Left colon (tissue), 2 donors: ENCODE results near the gene SLC9C1. TPM values are rescaled to one million over a fixed set of nuclear protein-coding genes. Genes with fewer than 3 reads are reported as not detected.
A peak's percentile ranks its signal among the peaks of the same experiment; 100 is the strongest.
"Not testable (repeated sequence)": the region's sequence is repeated elsewhere in the genome, so short reads cannot be mapped to it uniquely, and the experiment has no call there.

Source experiments
- ATAC-seq: fragments of 200-7000 bp; cut with Tn5 transposase; one replicate; pipeline ENCODE4 v1.9.1; 2020; ENCODE audit warnings: mild to moderate bottlenecking, moderate library complexity
- DNase-seq, 2 donors: peaks; one replicate each; pipeline ENCODE4 v3.0.0-alpha.2; 2020
- intact Hi-C, 2 donors: fragments of 100-400 bp; cut with DNase I in 1 of 2; cut with micrococcal nuclease in 1 of 2; formaldehyde crosslinking; loops; one replicate each; pipeline versions ENCODE4 v1.11.2 to v1.14.0; 2022; cut with DNase I, micrococcal nuclease
- total RNA-seq, 2 donors: library from RNA; stranded (reverse); fragmentation: NEBNext Ultra II Directional; extraction: Animal tissue kit (Norgen Biotek cat#: 25700); gene quantifications; one replicate each; pipeline ENCODE4 v1.2.1, GENCODE V29; 2021
- donor health status: DM: no; HTN: no; CAD: no.
- donor health status: DM: yes; HTN: yes; CAD: no.

Gene SLC9C1
- total RNA-seq, 2 donors from 2014 or later = 0.43 to 0.45 TPM

DNA sequence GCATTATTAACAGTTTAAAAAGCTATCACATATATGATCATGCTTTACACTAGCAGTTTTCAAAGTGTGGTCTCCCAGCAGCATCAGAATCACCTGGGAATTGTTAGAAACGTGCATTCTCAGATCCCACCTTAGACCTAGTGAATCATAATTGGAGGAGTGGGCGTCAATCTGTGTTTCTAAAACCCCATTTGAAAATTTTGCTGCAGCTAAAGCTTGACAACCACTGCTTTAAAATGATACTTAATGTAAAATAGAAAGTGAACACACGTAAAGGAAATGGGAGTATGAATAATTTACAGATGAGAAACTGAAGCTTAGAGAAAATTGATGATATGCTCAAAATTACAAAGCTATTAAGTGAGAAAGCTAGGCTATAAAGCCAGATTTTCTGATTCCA is 62.3 kb downstream of the SLC9C1 start:
- ATAC-seq (no peak), DNase-seq (no peak)
- intact Hi-C loops = no loop called here

DNA sequence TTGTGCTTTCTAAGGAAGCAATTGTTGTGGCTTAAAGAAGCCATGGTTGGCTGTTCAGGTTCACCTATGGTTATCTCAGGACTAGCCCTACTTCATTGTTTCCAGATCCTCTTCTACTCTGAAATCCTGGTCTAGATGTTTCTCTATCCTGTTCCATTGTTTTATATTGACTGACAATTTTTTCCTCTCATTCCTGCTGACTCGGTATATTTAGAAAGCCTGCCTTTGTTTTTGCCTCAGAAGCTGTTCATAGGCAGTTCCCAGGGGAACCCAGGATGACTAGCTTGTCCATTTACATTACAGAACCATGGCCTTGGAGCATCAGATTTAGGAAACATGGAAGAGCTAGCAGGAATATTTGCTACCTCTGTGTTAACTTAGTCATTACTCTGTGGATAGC is 64.0 kb downstream of the SLC9C1 start:
- intact Hi-C loops = no loop called here
- ATAC-seq = no peak

DNA sequence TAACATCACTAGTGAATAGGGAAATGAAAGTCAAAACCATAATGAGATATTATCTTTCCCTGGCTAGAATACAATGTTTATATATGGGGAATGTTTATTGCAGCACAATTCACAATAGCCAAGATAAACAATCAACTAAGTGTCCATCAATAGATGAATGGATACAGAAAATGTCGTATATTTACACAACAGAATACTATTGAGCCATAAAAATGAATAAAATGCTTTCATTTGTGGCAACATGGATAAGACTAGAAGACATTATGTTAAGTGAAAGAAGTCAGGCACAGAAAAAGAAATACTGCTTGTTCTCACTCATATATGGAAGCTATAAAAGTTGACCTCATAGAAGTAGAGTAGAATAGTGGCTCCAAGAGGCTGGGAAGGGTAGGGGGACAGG is 65.2 kb downstream of the SLC9C1 start:
- intact Hi-C loops = no loop called here
- DNase-seq = no peak
- ATAC-seq = no peak

More for the DNA sequence above, 64.0 kb downstream of the SLC9C1 start:
- no peak for DNase-seq

DNA sequence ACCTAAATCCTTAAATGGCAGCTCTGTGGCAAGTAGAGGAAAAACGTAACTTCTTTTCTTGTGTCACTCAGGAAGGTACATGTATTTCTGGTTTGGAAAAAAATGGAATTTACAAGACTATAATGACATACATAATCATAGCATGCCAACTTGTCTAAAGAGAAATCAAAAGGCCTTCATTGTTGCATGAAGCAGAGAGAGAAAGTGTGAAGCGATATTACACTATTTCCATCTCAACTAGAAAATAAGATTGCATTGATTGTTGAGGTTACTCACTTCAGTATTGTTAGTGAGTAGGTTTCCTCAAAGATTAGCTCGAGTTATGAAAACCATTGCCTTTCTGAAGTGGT is 93.7 kb downstream of the SLC9C1 start:
- ATAC-seq = no peak
- DNase-seq = no peak
- intact Hi-C loops = no loop called here

DNA sequence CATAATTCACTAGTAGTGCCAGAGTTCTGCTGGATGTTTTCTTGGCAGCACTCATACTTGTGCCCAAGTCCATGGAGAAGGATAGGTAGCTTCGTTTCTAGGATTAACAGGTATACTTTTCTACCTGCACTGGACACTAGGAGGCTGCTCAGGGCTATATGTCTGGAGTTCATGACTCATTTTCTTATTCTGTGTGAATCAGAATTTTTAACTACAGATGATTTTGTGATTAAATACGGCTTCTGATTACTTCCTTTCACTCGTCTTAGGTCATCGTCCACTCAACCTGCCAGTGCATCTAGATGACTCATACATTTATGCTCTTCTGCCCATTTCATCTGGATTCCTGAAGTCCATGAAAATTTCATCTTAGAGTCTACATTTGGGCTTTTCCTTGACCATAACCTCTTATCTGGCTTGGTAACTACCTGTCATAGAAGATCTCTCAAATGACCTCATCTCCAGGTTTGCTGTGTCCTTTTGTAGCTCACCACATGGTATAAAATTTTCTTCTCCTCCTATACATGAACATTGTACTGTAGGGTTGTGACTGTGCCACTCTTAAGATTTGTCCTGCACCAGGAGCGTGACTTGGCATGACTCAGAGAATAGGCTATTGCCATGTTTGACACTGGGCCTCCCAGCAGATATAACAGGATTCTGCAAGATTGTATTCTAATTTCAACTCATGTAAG is 94.2 kb downstream of the SLC9C1 start:
- intact Hi-C loops = no loop called here
- no peak for DNase-seq
- peak; percentile 84 for ATAC-seq

DNA sequence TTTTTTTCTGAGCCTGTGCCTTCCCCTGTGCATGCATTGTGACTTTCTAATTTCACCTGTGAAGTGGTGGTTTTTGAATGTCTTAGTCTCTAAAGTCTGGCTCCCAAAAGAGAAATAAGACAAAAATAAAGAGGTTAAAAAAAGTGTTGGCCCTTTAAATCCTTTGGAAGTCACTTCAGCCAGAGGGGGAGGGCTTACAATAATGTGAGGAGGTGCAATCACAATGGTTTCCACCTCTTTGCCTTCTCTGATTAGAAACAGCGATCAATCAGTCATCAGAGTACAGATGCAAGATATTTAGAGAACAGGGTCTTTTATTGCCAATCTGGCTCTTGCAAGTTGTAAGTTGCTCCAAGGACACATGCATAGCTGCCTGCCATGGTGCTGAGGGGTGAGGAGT is 96.9 kb downstream of the SLC9C1 start:
- intact Hi-C loops = no loop called here
- DNase-seq = no peak
- ATAC-seq = no peak

DNA sequence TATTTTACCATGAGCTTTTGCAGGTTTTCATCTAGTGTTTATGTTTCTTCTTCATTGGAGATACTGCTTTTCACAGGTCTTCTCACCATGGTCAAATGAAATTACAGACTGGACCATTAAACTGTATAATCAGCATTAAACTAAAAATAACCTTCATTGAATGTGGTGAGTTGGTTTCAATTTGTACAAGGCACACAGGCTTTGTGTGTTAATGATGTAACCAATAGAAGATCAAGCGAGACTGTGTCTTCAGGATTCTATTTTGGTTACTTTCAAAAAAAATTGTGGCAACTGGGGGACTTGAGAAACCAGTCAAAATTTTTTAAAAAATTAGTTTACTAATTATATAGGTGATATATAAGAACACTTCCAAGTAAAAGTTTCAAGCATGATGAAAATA is 106.7 kb downstream of the SLC9C1 start:
- intact Hi-C loops = no loop called here
- DNase-seq (no peak), ATAC-seq (no peak)

DNA sequence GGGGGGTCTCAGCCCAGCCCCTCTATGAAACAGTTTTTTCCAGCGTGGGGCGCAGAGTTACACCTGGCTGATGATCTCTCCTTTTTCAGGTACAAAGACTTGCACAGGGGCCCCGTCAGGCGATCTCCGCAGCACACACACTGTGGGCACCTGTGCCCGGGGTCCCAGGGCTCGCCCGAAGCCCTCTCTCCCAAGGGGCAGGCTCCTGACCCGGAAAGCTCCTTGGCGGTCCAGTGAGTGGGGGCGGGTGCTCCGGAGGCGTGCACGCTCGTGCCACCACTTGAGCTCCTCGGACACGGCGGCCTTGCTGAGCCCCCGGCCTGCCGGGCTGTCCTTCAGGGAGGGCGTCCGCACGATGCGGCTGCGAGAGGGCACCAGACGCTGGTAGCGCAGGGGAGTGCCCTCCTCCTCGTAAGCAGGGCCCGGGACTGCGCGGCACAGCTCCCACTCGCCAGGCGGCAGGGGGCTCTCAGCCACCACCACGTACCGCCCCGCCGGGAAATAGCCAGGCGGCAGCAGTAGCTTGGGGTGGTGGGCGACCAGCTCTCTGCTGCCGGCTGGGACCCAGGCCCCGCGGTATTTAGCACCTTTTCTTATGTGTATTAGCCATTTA is 108.5 kb downstream of the SLC9C1 start:
- DNase-seq, intact Hi-C loops: not testable (repeated sequence)
- peak; percentile 42 for ATAC-seq

DNA sequence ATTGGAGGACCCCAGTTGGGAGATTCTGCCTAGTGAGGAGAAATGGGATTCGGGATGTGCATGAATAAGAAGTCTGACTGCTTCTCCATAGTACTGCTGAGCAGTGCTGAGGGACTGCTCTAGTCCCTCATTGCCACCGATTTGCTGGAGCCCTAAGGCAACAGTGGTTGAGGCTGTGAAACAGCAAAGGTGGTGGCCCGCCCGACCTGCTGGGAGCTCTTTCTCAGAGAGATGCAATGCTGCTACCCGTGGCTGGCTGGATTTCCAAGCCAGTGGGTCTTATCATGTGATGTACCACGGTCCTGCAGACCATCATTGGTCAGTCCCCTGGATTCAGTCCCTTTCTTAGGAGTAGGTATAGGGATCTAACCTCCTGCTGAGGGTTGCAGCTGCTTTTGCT is 118.4 kb downstream of the SLC9C1 start:
- intact Hi-C loops = no loop called here
- DNase-seq = no peak
- ATAC-seq = no peak

DNA sequence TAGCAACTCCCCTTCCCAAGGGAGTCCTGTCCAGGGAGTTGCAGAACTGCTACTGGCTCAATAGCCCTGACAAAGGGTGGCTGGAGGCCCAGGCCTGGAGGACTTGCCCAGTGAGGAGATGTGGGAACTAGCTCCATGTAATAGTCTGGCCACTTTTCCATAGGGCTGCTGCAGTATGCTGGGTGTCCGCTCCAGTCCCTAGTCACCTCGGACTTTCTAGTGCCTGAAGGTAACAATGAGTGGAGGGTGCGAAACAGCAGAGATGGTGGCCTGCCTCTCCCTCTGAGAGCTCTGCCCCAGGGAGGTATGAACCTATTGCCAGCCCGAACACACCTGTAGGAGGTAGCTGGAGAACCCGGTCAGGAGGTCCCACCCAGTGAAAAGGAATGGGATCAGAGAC is 119.0 kb downstream of the SLC9C1 start:
- DNase-seq (no peak), ATAC-seq (no peak)
- intact Hi-C loops = no loop called here

DNA sequence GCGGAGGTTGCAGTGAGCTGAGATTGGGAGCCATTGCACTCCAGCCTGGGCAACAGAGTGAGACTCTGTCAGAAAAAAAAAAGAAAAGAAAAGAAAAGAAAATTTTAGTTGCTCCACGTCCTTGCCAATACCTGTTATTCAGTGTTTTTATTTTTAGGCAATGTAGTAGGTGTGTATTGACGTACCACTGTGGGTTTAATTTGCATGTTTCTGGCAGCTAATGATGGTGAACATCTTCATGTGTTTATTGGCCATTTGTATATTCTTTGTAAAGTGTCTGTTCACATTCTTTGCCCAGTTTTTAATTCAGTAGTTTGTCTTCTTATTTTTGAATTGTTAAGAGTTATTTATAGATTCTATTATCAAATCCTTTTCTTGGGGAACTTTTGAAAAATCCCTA is 122.9 kb downstream of the SLC9C1 start:
- DNase-seq (no peak), ATAC-seq (no peak)
- intact Hi-C loops = no loop called here

DNA sequence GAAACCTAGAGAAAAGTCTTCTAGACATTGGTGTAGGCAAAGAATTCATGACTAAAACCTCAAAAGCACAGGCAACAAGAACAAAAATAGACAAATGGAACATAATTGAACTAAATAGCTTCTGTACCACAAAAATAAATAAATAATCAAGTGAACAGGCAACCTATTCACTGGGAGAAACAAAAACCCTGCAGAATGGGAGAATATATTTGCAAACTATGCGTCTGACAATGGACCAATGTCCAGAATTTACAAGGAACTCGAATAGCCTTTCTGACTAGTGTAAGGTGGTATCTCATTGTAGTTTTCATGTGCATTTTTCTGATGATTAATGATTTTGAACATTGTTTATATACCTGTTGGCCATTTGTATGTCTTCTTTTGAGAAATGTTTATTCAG is 124.0 kb downstream of the SLC9C1 start:
- intact Hi-C loops = no loop called here
- no peak for ATAC-seq

DNA sequence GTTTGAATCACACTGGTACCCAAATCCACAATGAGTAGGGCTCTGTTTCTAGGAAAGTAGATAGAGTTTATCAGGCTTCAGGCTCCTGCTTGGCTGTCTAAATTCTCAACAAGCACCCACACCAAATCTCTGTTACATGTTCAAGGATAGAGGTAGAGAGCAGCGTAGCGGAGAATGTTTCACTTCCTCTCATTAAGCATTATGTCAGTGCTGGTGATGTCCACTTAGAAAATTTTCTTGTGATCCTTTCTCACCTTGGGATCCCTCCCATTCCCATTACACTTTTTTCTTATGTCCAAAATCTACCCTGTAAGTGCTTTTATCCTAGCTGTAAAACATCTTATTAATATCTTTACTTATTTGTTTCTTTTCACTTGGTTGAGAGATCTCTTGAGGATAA is 126.3 kb downstream of the SLC9C1 start:
- DNase-seq = no peak
- intact Hi-C loops = no loop called here
- no peak for ATAC-seq

More for the DNA sequence above, 124.0 kb downstream of the SLC9C1 start:
- DNase-seq = no peak

DNA sequence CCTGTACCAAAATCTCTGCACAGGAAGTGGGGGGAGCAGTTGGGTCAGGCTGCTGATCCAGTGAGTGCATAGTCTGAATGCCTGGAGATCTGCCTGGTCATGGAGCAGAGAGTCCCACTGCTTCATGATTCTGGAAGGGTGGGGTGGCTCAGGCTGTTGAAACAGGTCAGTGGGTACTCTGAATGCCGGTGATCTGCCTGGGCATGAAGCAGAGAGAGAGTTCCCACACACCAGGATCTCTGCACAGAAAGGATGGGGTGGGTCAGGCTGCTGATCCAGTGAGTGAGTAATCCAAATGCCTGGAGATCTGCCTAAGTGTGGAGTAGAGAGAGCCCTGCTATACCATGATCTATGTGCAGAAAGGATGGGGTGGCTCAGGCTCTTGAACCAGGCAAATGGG is 144.9 kb downstream of the SLC9C1 start:
- intact Hi-C loops = no loop called here
- ATAC-seq (no peak), DNase-seq (no peak)

DNA sequence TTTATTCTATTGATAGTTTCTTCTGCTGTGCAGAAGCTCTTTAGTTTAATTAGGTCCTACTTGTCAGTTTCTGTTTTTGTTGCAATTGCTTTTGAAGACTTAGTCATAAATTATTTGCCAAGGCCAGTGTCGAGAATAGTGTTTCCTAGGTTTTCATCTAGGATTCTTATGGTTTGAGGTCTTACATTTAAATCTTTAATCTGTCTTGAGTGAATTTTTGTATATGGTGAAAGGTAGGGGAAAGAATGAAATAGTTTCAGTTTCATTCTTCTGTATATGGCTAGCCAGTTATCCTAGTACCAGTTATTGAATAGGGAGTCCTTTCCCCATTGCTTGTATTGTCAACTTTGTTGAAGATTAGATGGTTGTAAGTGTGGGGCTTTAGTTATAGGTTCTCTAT is 150.3 kb downstream of the SLC9C1 start:
- DNase-seq = no peak
- no peak for ATAC-seq
- intact Hi-C loops = no loop called here

DNA sequence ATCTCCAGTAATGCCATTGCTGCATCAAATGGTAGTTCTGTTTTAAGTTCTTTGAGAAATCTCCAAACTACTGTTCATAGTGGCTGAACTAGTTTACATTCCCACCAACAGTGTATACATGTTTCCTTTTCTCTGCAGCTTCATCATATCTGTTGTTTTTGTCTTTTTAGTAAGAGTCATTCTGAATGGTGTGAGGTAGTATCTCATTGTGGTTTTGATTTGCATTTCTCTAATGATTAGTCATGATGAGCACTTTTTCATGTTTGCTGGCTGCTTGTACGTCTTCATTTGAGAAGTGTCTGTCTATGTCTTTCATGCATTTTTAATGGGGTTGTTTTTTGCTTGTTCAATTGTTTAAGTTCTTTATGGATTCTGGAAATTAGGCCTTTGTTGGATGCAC is 150.8 kb downstream of the SLC9C1 start:
- no peak for ATAC-seq
- intact Hi-C loops = no loop called here
- no peak for DNase-seq

DNA sequence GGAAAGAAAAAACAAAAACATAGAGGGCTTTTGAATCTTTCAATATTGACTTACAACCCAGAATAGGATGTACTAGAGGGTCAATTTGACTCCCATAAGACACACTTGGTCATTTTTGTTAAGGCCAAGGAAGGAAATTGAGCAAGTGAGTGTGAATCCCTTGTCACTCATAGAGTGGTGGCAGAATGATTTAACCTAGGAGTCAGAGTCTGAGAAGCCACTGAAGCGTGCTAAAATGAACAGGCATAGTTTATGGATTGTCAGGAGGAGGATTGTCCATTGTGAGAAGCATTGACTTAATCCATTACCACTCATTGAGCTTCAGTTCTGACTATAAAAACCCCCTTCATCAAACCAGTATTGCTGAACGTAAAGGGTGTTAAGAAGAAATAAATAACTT is 152.7 kb downstream of the SLC9C1 start:
- DNase-seq = no peak
- intact Hi-C loops = no loop called here
- no peak for ATAC-seq

DNA sequence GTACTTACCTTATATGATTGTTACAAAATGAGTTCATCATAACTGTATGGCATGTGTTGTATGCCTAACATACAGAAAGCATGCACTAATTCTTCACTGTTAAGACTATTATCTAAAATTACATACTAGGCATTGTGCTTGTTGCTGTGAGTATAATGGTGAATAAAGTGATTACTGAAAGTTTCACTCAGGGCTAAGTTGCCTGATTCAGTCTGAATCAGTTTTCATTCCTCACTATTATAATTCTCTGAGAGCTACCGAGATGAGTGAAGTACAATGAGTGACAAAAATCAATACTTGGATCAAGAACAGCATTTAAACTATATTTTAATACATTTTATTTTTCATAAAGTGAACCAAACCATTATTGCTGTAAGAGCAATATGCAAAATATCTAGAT is 153.4 kb downstream of the SLC9C1 start:
- intact Hi-C loops = no loop called here
- DNase-seq = no peak
- no peak for ATAC-seq

DNA sequence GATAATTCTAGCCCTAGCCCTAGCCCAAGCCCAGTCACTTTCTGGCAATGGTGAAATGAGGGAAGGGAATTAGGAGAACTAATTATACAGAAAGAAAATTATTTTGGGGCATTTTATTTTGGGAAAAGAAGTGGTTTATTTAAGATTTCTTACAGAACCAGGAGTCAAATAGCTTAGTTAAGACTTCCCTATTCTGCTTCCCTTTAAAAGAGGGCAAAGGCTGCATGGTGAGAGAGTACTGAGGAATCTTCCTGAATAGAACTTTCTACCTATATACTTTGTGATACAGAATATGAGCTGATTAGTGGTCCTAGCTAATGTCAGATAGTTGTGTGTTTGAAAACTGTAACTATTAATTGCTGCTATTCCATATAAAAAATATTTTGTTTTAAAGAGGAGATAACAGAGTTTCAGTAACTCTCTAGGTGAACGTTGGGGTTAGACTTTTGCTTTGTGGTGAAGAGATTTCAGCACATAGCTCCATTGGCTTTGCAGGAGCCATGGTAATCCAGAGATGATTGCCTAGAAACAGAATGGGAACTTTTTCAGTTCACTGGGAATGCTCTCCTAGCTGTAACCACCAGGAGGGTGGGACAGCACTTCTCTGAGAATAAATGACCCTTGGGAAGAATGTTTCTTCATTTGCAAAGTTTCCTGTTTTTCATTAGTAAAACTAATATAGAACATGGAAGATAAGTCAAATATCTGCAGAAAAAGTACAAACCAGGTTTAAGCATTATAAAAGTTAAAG is 155.6 kb downstream of the SLC9C1 start:
- no peak for ATAC-seq
- DNase-seq = no peak
- intact Hi-C loops = loop anchor here in 1 of 2 donors (10.0 kb wide), 1 partner anchor 376 kb away; no protein-coding TSS in a partner anchor

DNA sequence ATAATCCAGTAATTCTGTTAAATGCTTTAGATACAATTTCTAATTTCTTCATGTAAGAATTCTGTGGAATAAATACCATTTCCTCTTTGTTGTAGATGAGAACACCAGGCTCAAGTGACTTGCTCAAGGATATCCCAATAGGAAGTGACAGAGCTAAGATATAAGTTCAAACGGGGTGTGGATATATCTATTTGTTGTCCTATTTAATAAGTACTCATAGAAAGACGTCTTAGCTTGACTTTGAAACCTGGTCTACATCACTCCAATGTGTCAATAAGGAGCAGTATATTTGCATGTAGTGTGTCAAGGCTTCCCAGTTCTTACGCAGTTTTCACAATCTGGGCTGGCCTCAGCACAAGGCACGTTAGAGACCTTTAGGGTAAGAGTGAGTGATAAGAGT is 156.2 kb downstream of the SLC9C1 start:
- ATAC-seq (no peak), DNase-seq (no peak)
- intact Hi-C loops = loop anchor here in 1 of 2 donors (10.0 kb wide), 1 partner anchor 377 kb away; no protein-coding TSS in a partner anchor
